ENCODE data around the gene LDLRAD4. TPM values are rescaled to one million over a fixed set of nuclear protein-coding genes. Genes with fewer than 3 reads are reported as not detected.
A peak's percentile ranks its signal among the peaks of the same experiment; 100 is the strongest.

LDLRAD4 gene
- total and polyA plus RNA-seq, 12 donors, result 3.9 to 64.5 (median 36.0) TPM

- intact Hi-C loops (cut with DNase I), result no loop called here
Observed at GRCh38 chr18:13516855-13517254, 298.3 kb downstream of the LDLRAD4 start.

DNA sequence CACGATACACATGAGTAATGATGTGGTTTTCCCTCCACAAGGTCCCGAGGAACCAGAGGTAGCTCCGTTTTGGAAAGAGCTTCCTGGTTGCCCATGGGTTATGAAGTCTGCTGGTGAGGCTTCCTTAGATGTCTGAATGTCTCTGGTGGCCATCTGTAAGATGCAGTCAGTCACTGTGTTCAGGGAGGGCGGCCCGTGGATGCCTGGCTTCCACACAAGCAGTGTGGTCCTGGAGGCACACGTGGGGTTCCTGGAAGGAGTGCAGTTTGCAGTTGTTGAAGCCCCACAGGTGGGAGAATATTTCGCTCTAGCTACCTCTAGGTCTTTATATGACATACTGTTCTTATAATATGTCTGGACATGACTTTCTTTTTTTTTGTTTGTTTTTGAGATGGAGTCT is 298.8 kb downstream of the LDLRAD4 start:
- peak in 1 of 7 donors; percentile 17 for DNase-seq
- WGBS, 4 donors, result 81 to 91% (median 86%) methylated on average over 6 to 7 of the region's 7 CpGs
- H3K9me3 ChIP-seq (replicated peaks in 1 of 3), result no peaks in the 10 kb centered on the region
- intact Hi-C loops (cut with DNase I), result no loop called here
- H3K4me1 ChIP-seq (replicated peaks in 1 of 2), result peaks cover 0 to 8% of the 10 kb centered on the region in 2 donors
- H3K27ac ChIP-seq, result no peak overlapping the region
- no peak overlapping the region for H3K4me3 ChIP-seq
- H3K27me3 ChIP-seq, result no peaks in the 10 kb centered on the region
- TF ChIP-seq, protein P1, sequence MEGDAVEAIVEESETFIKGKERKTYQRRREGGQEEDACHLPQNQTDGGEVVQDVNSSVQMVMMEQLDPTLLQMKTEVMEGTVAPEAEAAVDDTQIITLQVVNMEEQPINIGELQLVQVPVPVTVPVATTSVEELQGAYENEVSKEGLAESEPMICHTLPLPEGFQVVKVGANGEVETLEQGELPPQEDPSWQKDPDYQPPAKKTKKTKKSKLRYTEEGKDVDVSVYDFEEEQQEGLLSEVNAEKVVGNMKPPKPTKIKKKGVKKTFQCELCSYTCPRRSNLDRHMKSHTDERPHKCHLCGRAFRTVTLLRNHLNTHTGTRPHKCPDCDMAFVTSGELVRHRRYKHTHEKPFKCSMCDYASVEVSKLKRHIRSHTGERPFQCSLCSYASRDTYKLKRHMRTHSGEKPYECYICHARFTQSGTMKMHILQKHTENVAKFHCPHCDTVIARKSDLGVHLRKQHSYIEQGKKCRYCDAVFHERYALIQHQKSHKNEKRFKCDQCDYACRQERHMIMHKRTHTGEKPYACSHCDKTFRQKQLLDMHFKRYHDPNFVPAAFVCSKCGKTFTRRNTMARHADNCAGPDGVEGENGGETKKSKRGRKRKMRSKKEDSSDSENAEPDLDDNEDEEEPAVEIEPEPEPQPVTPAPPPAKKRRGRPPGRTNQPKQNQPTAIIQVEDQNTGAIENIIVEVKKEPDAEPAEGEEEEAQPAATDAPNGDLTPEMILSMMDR (IDR thresholded peaks at IDR 0.05), result no peak
- TF ChIP-seq POLR2A (IDR thresholded peaks at IDR 0.05), result no peak
- H3K36me3 ChIP-seq (replicated peaks in 1 of 2), result no peaks in the 10 kb centered on the region

More at GRCh38 chr18:13516855-13517254, 298.3 kb downstream of the LDLRAD4 start:
- H3K4me3 ChIP-seq, result no peak overlapping the region
- 93 to 97% (median 95%) methylated on average over 6 of the region's 6 CpGs for WGBS, 4 donors
- peak in 1 of 7 donors; percentile 12 for DNase-seq
- H3K36me3 ChIP-seq (replicated peaks in 1 of 2), result no peaks in the 10 kb centered on the region
- TF ChIP-seq, protein P1 (IDR thresholded peaks at IDR 0.05), result no peak
- TF ChIP-seq POLR2A (IDR thresholded peaks at IDR 0.05), result no peak
- H3K27ac ChIP-seq, result no peak overlapping the region
- peaks cover 0 to 6% of the 10 kb centered on the region in 2 donors for H3K4me1 ChIP-seq (replicated peaks in 1 of 2)
- no peaks in the 10 kb centered on the region for H3K27me3 ChIP-seq
- H3K9me3 ChIP-seq (replicated peaks in 1 of 3), result no peaks in the 10 kb centered on the region

DNA sequence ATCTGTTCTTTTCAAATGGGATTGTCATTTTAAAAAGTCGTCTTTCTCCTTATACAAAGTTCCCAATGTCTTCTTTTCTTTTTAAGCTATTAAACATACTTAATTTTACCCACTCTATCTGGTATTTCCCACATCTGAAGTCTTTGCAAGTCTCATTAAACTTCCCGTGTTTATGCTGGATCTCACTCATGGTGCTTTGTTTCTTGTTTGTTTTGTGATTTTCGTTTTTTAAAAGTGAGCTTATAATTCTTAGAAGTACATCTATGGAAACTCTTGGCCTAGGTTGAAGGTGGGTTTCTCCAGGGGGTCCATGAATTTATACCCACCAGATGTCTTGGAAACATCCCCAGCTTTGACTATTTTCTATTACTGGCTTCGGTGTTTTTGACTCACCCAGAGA is 299.8 kb downstream of the LDLRAD4 start:
- H3K4me1 ChIP-seq (replicated peaks in 1 of 2), result peaks cover 0 to 8% of the 10 kb centered on the region in 2 donors
- H3K27ac ChIP-seq, result no peak overlapping the region
- DNase-seq, result no peak
- H3K4me3 ChIP-seq, result no peak overlapping the region
- no peak for TF ChIP-seq POLR2A (IDR thresholded peaks at IDR 0.05)
- TF ChIP-seq, protein P1 (IDR thresholded peaks at IDR 0.05), result no peak
- H3K36me3 ChIP-seq (replicated peaks in 1 of 2), result no peaks in the 10 kb centered on the region
- intact Hi-C loops (cut with DNase I), result no loop called here
- no peaks in the 10 kb centered on the region for H3K27me3 ChIP-seq
- WGBS, 4 donors, result 70 to 79% (median 76%) methylated on average over 4 of the region's 4 CpGs
- H3K9me3 ChIP-seq (replicated peaks in 1 of 3), result no peaks in the 10 kb centered on the region

DNA sequence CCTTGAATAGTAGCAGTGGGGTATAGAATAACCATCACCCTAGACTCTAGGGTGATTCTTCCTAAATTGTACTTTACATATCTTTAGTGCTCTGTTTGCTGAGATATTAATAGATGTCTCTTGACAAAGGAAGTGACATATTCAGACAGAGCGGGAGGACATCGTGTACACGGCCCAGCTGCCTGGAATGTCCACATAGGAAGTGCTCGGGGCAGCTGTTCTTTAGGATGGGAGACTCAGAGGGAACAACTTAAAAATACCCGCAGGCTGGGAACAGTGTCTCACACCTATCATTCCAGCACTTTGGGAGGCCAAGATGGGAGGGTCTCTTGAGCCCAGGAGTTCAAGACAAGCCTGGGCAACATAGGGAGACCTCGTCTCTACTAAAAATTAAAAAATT is 301.7 kb downstream of the LDLRAD4 start:
- Histone ChIP-seq H3K9me3 (replicated peaks in 1 of 3) (no peaks in the 10 kb centered on the region), H3K36me3 (replicated peaks in 1 of 2) (no peaks in the 10 kb centered on the region), H3K4me1 (replicated peaks in 1 of 2) (peaks cover 0 to 8% of the 10 kb centered on the region in 2 donors), H3K27me3 (no peaks in the 10 kb centered on the region), H3K27ac (peak overlapping the region; percentile 11 to 86 (median 61)), H3K4me3 (no peak overlapping the region)
- WGBS, 4 donors, result 53 to 77% (median 73%) methylated on average over 6 of the region's 6 CpGs
- TF ChIP-seq POLR2A (IDR thresholded peaks at IDR 0.05), result no peak
- TF ChIP-seq, protein P1 (IDR thresholded peaks at IDR 0.05), result no peak
- peak in 6 of 7 donors; percentile 33 to 86 (median 65) for DNase-seq
- intact Hi-C loops (cut with DNase I), result no loop called here
